GM18951 (cell line): ENCODE results near the gene SCUBE3.

Source experiments
- POLR2A ChIP-seq: IDR thresholded peaks from 4 replicates; pipeline ENCODE4 v1.6.1; 2011; ENCODE audit warnings: mild to moderate bottlenecking; ENCODE audit not compliant: insufficient read length, insufficient read depth; ENCODE audit errors: extremely low read depth
- in situ Hi-C: fragments of 300-500 bp; cut with MboI; formaldehyde crosslinking; loops from one replicate; pipeline ENCODE4 v1.12.0; 2022; ENCODE audit warnings: low sequenced_read_pairs, mixed read lengths, inconsistent platforms; ENCODE audit not compliant: unreplicated experiment

SCUBE3 gene

GRCh38 chr6:35264550-35265274 is 51.0 kb downstream of the SCUBE3 start:
- in situ Hi-C loops = no loop called here
- TF ChIP-seq POLR2A = no peak

- in situ Hi-C loops = no loop called here
- TF ChIP-seq POLR2A = no peak
Observed at GRCh38 chr6:35265523-35265922, 51.8 kb downstream of the SCUBE3 start.

- TF ChIP-seq POLR2A = no peak
Observed at GRCh38 chr6:35267446-35267845, 53.7 kb downstream of the SCUBE3 start.

GRCh38 chr6:35267897-35268296 is 54.1 kb downstream of the SCUBE3 start:
- no peak for TF ChIP-seq POLR2A
- in situ Hi-C loops = no loop called here

More at GRCh38 chr6:35267446-35267845, 53.7 kb downstream of the SCUBE3 start:
- in situ Hi-C loops = no loop called here

- in situ Hi-C loops = no loop called here
- TF ChIP-seq POLR2A = no peak
Observed at GRCh38 chr6:35272005-35272404, 58.2 kb downstream of the SCUBE3 start.

GRCh38 chr6:35273822-35274559 is 60.2 kb downstream of the SCUBE3 start:
- TF ChIP-seq POLR2A = no peak
- in situ Hi-C loops = no loop called here

GRCh38 chr6:35275744-35276260 is 62.0 kb downstream of the SCUBE3 start:
- in situ Hi-C loops = no loop called here
- TF ChIP-seq POLR2A = no peak

- no peak for TF ChIP-seq POLR2A
- in situ Hi-C loops = no loop called here
Observed at GRCh38 chr6:35278708-35279107, 65.0 kb downstream of the SCUBE3 start.

- in situ Hi-C loops = no loop called here
- no peak for TF ChIP-seq POLR2A
Observed at GRCh38 chr6:35280903-35281302, 67.1 kb downstream of the SCUBE3 start.

GRCh38 chr6:35282472-35282871 is 68.7 kb downstream of the SCUBE3 start:
- in situ Hi-C loops = no loop called here
- no peak for TF ChIP-seq POLR2A

- in situ Hi-C loops = no loop called here
Observed at GRCh38 chr6:35283361-35283760, 69.6 kb downstream of the SCUBE3 start.

GRCh38 chr6:35287671-35288396 is 74.1 kb downstream of the SCUBE3 start:
- TF ChIP-seq POLR2A = no peak
- in situ Hi-C loops = no loop called here

More at GRCh38 chr6:35283361-35283760, 69.6 kb downstream of the SCUBE3 start:
- TF ChIP-seq POLR2A = no peak

GRCh38 chr6:35288834-35289233 is 75.1 kb downstream of the SCUBE3 start:
- TF ChIP-seq POLR2A = no peak
- in situ Hi-C loops = no loop called here
